Lung (tissue), 12 donors: ENCODE results near the gene TRIM68. TPM values are rescaled to one million over a fixed set of nuclear protein-coding genes. Genes with fewer than 3 reads are reported as not detected.

Source experiments
- ATAC-seq: fragments of 200-7000 bp; cut with Tn5 transposase; one replicate; pipeline ENCODE4 v1.9.1; 2020; ENCODE audit warnings: moderate number of reproducible peaks; ENCODE audit not compliant: insufficient read depth, low FRiP score
- DNase-seq, 3 donors: peaks; one replicate each; pipeline ENCODE4 v3.0.0-alpha.2; 2013 to 2017
- H3K27ac ChIP-seq, 2 donors: one replicate each; pipeline ENCODE4 v1.5.1; 2013; ENCODE audit warnings: mild to moderate bottlenecking in 2 of 2, moderate library complexity in 2 of 2, control low read depth in 1 of 2, inconsistent platforms in 1 of 2, low read depth in 1 of 2, low read length in 1 of 2
- H3K27me3 ChIP-seq, 3 donors: one replicate each; pipeline ENCODE4 v1.5.1; 2013; ENCODE audit warnings: low read length in 2 of 3; ENCODE audit not compliant: control insufficient read depth in 3 of 3, insufficient read depth in 3 of 3
- H3K36me3 ChIP-seq, 4 donors: one replicate each; pipeline ENCODE4 v1.5.1; 2013; ENCODE audit warnings: low read length in 4 of 4, mild to moderate bottlenecking in 1 of 4, moderate library complexity in 1 of 4; ENCODE audit not compliant: control insufficient read depth in 4 of 4, insufficient read depth in 4 of 4
- H3K4me1 ChIP-seq, 5 donors: one replicate each; pipeline ENCODE4 v1.5.1; 2013; ENCODE audit warnings: low read length in 5 of 5, mild to moderate bottlenecking in 2 of 5, moderate library complexity in 1 of 5; ENCODE audit not compliant: control insufficient read depth in 5 of 5, insufficient read depth in 5 of 5
- H3K4me3 ChIP-seq: one replicate; pipeline ENCODE4 v1.5.1; 2013; ENCODE audit warnings: mild to moderate bottlenecking, control low read depth, moderate library complexity
- H3K9ac ChIP-seq, 2 donors: one replicate each; pipeline ENCODE4 v1.5.1; 2013; ENCODE audit warnings: low read length in 2 of 2, control low read depth in 1 of 2; ENCODE audit not compliant: insufficient read depth in 1 of 2
- H3K9me3 ChIP-seq, 4 donors: one replicate each; pipeline ENCODE4 v1.5.1; 2013; ENCODE audit warnings: low read length in 3 of 4, mild to moderate bottlenecking in 1 of 4, moderate library complexity in 1 of 4; ENCODE audit not compliant: control insufficient read depth in 4 of 4, insufficient read depth in 3 of 4
- WGBS, 2 donors: extraction: QIAGEN DNeasy Blood & Tissue Kit; methylation state at CpG; one replicate each; pipeline ENCODE4 v1.1.7; 2013; 5-methylcytosine and 5-hydroxymethylcytosine counted together
- polyA plus RNA-seq, 2 donors: library from polyadenylated mRNA; stranded (reverse); fragments of 200-250 nt; gene quantifications; one replicate each; pipeline ENCODE4 v1.2.1, GENCODE V29; 2013
- total RNA-seq, 2 donors: library from RNA; depleted of rRNA in 1 of 2; stranded (reverse); fragments of >200 nt in 1 of 2; gene quantifications; one replicate each; pipeline ENCODE4 v1.2.1, GENCODE V29; 2014 to 2021
- TF ChIP-seq, protein P1 (sequence below): IDR thresholded peaks from 2 replicates; pipeline ENCODE4 v1.5.1; 2012; ENCODE audit warnings: mild to moderate bottlenecking; ENCODE audit errors: control extremely low read depth, extremely low read depth
- donor health status: control.
- donor health status: control.
- donor health status: Bipolar disorder and iron deficiency.
- donor health status: healthy.
- donor health status: DM: yes; HTN: yes; CAD: no.

Gene TRIM68
- total and polyA plus RNA-seq, 4 donors, result 5.6 to 18.6 (median 11.3) TPM

DNA sequence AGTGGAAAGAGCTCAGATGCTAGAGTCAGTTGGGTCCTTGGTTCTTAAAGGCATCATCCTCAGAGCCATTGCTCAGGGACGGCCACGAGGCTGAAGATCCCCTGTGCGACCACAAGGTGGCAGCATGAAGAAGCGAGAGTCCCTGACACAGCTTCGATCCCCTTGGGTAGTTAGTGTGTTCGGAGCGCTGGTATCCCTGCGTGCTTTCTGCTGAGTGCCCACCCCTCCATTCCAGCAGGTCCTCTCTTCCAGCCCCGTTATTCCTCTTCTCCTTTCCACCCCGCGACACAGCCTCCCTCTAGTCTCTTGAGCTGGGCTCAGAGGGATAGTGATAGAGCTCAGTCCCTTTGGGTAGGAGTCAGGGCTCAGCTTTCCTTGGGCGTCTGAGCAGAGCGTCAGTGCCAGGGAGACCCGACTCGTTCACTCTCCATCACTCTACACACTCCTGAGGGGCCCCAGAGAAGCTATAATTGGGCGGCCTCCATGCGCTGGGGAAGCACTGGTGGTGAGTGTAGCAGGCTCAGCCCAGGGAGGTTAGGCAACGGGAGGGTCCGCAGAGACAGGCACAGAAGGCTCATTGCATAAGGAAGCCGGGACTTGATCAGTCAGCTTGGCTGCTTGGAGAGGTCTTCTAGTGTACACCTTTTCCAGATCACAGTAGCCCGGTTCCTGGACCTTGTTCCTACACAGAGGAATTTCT is 29.1 kb upstream of the TRIM68 start, which contains the start of gene OR51D1:
OR51D1 (plus strand) TSS at position 516 of the 700 bp plus-strand sequence. CDS start 2,314 bp downstream, outside the sequence.
- no peaks in the 10 kb centered on the region for H3K9me3 ChIP-seq
- no peak within 1 kb of the TSS for H3K4me3 ChIP-seq
- TF ChIP-seq, protein P1, sequence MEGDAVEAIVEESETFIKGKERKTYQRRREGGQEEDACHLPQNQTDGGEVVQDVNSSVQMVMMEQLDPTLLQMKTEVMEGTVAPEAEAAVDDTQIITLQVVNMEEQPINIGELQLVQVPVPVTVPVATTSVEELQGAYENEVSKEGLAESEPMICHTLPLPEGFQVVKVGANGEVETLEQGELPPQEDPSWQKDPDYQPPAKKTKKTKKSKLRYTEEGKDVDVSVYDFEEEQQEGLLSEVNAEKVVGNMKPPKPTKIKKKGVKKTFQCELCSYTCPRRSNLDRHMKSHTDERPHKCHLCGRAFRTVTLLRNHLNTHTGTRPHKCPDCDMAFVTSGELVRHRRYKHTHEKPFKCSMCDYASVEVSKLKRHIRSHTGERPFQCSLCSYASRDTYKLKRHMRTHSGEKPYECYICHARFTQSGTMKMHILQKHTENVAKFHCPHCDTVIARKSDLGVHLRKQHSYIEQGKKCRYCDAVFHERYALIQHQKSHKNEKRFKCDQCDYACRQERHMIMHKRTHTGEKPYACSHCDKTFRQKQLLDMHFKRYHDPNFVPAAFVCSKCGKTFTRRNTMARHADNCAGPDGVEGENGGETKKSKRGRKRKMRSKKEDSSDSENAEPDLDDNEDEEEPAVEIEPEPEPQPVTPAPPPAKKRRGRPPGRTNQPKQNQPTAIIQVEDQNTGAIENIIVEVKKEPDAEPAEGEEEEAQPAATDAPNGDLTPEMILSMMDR, result peak; percentile 59

DNA sequence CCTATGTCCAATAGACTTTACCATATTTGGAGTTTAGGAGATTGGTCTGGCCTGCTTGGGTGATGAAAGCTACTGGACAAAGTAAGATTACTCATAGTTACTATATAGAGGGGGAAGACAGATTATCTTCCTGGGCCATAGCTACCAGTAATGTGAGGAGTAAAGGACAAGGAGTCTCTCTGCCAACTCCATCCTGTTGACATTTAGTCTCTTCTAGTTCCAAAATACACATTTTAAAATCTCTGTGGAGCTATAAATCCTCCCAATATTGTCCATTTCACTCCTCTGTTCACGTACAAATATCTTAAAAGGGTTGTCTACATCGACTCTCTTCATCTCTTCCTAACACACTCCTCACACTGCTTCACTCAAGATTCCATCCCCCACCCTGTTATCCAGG is 28.1 kb upstream of the TRIM68 start:
- TF ChIP-seq, protein P1, result no peak
- Histone ChIP-seq H3K4me3 (no peak overlapping the region), H3K27ac (no peak overlapping the region), H3K27me3 (peaks cover 0 to 11% (median 0%) of the 10 kb centered on the region in 3 donors), H3K4me1 (no peaks in the 10 kb centered on the region), H3K9ac (no peak overlapping the region), H3K9me3 (no peaks in the 10 kb centered on the region), H3K36me3 (no peaks in the 10 kb centered on the region)
- DNase-seq (no peak), ATAC-seq (no peak)
- 80 to 86% methylated on average over 2 of the region's 2 CpGs for WGBS, 2 donors

More for the DNA sequence above, 29.1 kb upstream of the TRIM68 start, which contains the start of gene OR51D1:
- ATAC-seq, result peak; percentile 87
- no peaks in the 10 kb centered on the region for H3K36me3 ChIP-seq
- H3K27ac ChIP-seq, result no peak within 1 kb of the TSS
- H3K9ac ChIP-seq, result no peak within 1 kb of the TSS
- peaks cover 0 to 11% (median 0%) of the 10 kb centered on the region in 3 donors for H3K27me3 ChIP-seq
- H3K4me1 ChIP-seq, result no peaks in the 10 kb centered on the region
- DNase-seq, result peak; percentile 67 to 76 (median 73)
- 32 to 33% methylated on average over 21 of the region's 21 CpGs for WGBS, 2 donors

DNA sequence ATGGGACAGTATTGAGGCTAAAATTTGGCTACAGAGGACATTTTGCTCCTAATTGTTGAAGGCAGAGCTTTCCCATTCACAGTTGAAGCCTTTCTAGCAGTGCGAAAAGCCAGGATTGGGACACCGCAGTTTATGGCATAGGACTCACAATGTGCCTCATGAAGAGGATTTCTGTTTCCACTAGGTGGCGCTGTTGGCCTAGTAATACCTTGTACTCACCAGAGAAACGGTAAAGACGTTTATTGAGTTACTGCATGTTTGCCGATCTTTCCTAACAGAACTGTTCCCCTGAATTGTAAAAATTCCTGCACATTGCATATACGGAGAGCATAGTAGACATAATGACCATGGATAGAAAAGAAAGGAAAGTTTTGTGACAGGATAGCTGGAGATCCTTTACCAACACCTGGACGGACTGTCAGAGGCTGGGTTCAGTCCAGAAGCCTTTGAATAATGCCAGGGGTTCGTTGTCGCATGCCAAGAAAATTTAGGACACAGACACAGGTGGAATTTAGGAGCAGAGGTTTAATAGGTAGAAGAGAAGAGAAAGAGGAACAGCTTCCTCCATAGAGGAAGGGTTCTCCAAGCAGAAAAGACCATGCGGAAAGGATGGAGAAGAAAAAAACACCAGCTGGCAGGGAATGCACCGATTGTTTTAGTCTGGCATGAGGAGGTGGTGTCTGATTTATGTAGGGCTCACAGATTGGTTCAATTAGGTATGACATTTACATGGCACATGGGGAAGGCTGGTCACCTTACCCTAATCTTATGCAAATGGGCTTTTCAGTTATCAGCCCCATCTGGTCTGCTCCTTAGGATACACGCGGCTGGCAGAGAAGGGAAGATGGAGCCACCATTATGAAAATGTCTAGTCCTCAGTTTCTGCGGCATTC is 18.4 kb upstream of the TRIM68 start:
- ATAC-seq, result no peak

More for the DNA sequence above, 18.4 kb upstream of the TRIM68 start:
- TF ChIP-seq, protein P1, result no peak
- no peaks in the 10 kb centered on the region for H3K36me3 ChIP-seq
- no peaks in the 10 kb centered on the region for H3K4me1 ChIP-seq
- 50 to 56% methylated on average over 15 of the region's 15 CpGs for WGBS, 2 donors
- peak; percentile 50 to 61 (median 50) for DNase-seq
- H3K9me3 ChIP-seq, result peaks cover 0 to 8% (median 1%) of the 10 kb centered on the region in 4 donors
- no peak overlapping the region for H3K4me3 ChIP-seq
- no peak overlapping the region for H3K9ac ChIP-seq
- H3K27me3 ChIP-seq, result no peaks in the 10 kb centered on the region
- no peak overlapping the region for H3K27ac ChIP-seq
